ENCODE results near the gene B3GAT3.

DNA sequence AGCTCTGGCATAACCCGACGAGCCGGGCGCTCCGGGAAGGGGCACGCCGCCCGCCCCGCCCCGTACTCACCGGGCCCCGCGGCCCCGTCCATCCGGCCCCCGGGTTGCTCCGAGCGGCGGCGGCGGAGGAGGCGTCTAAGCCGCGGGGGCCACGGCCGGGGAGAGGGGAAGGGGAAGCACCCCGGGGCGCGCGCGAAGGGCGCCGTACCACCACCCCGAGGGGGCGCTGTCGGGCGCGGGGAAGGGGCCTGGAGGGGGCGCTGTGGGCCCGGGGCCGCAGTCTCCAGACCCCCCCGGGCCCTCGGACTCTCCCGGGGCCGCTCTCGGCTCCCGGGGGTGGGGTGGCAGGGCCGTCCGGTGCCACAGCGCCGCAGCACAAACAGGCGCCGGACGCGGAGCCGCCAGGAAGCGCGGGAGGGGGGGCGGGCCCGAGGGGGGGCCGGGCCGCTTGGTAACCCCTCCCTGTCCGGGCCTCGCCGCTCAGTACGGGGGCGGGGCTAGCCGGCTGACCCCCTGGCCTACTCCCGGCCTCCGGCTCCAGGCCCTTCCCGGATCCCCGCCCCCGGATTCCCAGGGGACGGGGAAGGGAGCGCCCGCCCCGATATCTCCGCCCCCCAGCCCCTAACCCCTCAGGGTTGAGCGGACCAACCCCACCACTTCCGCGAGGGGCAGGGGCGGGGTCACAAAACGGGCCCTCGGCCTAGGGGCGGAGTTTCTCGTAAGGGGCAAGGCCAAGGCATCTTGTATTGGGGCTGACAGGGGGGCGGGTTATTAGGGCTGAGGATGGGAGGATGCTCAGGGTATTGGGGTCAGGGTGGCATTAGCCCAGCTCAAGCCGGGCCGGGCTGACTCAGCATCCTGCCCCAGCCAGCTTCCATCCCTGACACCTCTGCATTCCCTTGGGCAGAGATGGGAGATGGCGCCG is 9.2 kb downstream of the B3GAT3 start, which contains the start of the genes EML3 and ROM1:
- TF ChIP-seq, protein P1, sequence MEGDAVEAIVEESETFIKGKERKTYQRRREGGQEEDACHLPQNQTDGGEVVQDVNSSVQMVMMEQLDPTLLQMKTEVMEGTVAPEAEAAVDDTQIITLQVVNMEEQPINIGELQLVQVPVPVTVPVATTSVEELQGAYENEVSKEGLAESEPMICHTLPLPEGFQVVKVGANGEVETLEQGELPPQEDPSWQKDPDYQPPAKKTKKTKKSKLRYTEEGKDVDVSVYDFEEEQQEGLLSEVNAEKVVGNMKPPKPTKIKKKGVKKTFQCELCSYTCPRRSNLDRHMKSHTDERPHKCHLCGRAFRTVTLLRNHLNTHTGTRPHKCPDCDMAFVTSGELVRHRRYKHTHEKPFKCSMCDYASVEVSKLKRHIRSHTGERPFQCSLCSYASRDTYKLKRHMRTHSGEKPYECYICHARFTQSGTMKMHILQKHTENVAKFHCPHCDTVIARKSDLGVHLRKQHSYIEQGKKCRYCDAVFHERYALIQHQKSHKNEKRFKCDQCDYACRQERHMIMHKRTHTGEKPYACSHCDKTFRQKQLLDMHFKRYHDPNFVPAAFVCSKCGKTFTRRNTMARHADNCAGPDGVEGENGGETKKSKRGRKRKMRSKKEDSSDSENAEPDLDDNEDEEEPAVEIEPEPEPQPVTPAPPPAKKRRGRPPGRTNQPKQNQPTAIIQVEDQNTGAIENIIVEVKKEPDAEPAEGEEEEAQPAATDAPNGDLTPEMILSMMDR (IDR thresholded peaks at IDR 0.05): peak; percentile 27 to 99 (median 89)
- peak in 2 of 3 donors; percentile 8 to 19 for TF ChIP-seq POLR2AphosphoS5 (IDR thresholded peaks at IDR 0.05)
- peak; percentile 8 for TF ChIP-seq POLR2A (IDR thresholded peaks at IDR 0.05)
